ENCODE measurements around the gene PHF11.

Gene PHF11

DNA sequence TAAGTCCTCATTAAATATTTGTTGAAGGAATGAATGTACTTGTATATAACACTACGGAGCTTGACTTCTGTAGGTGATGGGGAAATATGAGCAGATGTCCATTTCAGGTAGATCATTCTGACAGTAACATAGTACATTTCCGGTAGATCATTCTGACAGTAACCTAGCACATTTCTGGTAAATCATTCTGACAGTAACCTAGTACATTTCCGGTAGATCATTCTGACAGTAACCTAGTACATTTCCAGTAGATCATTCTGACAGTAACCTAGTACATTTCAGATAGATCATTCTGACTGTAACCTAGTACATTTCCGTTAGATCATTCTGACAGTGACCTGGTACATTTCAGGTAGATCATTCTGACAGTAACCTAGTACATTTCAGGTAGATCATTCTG is 2.5 kb downstream of the PHF11 start:
- peaks cover 3% of the 10 kb centered on the region; the same call in 1 of the 2 replicates for H3K4me1 ChIP-seq (ENCODE audit: control insufficient read depth, insufficient read depth, low read length)
- H3K27me3 ChIP-seq (ENCODE audit: control insufficient read depth, insufficient read depth, low read length) = no peaks in the 10 kb centered on the region
- H3K36me3 ChIP-seq (ENCODE audit: control insufficient read depth, insufficient read depth, low read length) = no peaks in the 10 kb centered on the region
- no peak overlapping the region for H3K9ac ChIP-seq (ENCODE audit: low read length)
- H3K4me3 ChIP-seq (ENCODE audit: low read depth, low read length) = no peak overlapping the region
- no peaks in the 10 kb centered on the region for H3K9me3 ChIP-seq (ENCODE audit: control insufficient read depth, insufficient read depth, low read depth, low read length)
- no peak overlapping the region for H3K27ac ChIP-seq (ENCODE audit: low read depth, low read length)

DNA sequence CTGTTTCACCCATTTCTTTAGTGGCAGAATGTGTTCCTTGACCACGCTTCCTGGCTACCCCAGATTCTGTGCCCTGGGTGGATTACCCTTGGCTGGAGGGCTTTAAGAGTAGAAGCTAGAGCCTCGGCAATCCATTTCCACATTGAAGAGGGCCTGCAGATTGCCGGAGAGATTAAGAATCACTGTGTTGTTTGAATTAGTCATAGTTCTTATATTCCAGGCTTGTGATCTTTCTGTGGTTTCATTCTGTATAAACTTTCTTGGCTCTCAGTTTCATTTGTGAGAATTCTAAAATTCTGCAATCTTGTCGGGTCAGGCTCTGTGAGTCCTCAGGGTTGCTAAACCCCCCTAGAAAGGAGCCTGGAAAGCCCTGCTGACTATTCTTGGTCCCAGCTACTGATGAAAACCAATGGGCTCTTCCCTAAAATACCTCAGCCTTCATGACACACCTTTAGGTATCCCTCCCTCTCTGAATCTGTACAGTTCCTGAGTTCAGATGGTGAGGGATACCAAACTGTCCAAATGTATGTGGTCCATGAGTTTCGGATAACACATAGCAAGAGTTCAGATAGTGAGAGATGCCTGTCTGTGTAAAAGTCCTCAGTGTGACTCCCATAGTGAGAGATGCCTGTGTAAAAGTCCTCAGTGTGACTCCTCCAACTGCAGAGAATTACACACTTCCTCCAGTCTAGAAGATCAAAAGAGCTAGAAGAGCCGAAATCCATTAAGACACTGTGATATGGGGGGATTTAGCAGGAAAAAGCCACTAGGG is 4.3 kb downstream of the PHF11 start:
- H3K4me3 ChIP-seq (ENCODE audit: low read depth, low read length) = no peak overlapping the region
- H3K9me3 ChIP-seq (ENCODE audit: control insufficient read depth, insufficient read depth, low read depth, low read length) = 0 out of 2 replicates have a peak, but pooled peaks cover 2% of the 10 kb centered on the region
- no peak overlapping the region for H3K27ac ChIP-seq (ENCODE audit: low read depth, low read length)
- H3K9ac ChIP-seq (ENCODE audit: low read length) = no peak overlapping the region
- peaks cover 3% of the 10 kb centered on the region; the same call in 1 of the 2 replicates for H3K4me1 ChIP-seq (ENCODE audit: control insufficient read depth, insufficient read depth, low read length)
- no peaks in the 10 kb centered on the region for H3K36me3 ChIP-seq (ENCODE audit: control insufficient read depth, insufficient read depth, low read length)
- H3K27me3 ChIP-seq (ENCODE audit: control insufficient read depth, insufficient read depth, low read length) = no peaks in the 10 kb centered on the region

DNA sequence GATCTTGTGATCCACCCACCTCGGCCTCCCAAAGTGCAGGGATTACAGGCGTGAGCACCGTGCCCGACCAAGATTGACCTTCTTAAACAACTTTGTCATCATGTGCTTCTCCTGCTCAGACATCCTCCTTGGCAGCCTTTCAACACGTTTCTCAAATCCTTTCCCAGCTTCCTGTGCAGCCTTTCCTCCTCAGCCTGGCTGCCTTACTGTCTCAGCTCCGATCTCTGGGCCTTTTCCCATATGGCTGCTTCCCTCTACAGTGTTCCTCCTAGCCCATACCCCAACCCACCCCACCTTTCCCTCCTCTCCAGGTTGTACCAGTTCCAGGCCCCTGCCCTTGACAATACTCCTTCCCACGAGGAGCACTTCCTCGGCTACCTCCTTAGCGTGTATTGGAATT is 7.2 kb downstream of the PHF11 start:
- Histone ChIP-seq H3K9ac (ENCODE audit: low read length) (no peak overlapping the region), H3K4me1 (ENCODE audit: control insufficient read depth, insufficient read depth, low read length) (no peaks in the 10 kb centered on the region), H3K36me3 (ENCODE audit: control insufficient read depth, insufficient read depth, low read length) (no peaks in the 10 kb centered on the region), H3K9me3 (ENCODE audit: control insufficient read depth, insufficient read depth, low read depth, low read length) (0 out of 2 replicates have a peak, but pooled peaks cover 2% of the 10 kb centered on the region), H3K27me3 (ENCODE audit: control insufficient read depth, insufficient read depth, low read length) (no peaks in the 10 kb centered on the region), H3K27ac (ENCODE audit: low read depth, low read length) (no peak overlapping the region), H3K4me3 (ENCODE audit: low read depth, low read length) (no peak overlapping the region)

DNA sequence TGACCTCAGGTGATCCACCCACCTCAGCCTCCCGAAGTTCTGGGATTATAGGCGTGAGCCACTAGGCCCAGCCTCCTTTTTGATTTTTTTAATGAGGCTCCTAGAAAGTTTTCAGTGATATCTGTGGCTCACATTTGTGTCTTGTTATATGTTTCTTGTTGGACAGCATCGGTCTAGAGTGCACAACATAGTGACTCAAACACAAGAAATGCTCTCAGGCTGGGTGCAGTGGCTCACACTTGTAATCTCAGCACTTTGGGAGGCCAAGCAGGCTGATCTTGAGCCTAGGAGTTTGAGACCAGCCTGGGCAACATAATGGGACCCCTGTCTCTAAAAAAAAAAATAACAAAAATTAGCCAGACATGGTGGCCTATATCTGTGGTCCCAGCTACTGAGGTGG is 8.2 kb downstream of the PHF11 start:
- Histone ChIP-seq H3K4me1 (ENCODE audit: control insufficient read depth, insufficient read depth, low read length) (no peaks in the 10 kb centered on the region), H3K4me3 (ENCODE audit: low read depth, low read length) (no peak overlapping the region), H3K9ac (ENCODE audit: low read length) (no peak overlapping the region), H3K9me3 (ENCODE audit: control insufficient read depth, insufficient read depth, low read depth, low read length) (0 out of 2 replicates have a peak, but pooled peaks cover 2% of the 10 kb centered on the region), H3K27me3 (ENCODE audit: control insufficient read depth, insufficient read depth, low read length) (no peaks in the 10 kb centered on the region), H3K27ac (ENCODE audit: low read depth, low read length) (no peak overlapping the region), H3K36me3 (ENCODE audit: control insufficient read depth, insufficient read depth, low read length) (no peaks in the 10 kb centered on the region)

DNA sequence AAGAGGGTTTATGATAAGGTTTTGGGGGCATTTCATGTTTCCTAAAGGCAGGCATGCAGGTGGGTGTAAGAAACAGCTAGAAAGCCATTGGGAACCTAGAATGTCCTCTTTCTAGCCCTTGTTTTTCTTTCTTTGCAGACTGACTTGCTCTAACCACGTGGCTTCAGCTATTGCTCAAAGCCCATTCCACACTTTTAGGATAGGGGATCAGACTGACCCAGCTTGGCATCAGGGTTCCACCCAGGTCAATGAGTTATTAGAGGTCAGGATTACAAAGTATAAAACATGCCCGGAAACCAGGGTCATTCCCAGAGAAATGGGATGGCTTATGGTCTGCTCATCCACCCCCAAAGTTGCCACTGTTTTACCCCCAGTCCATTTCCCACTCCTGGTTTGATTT is 16.8 kb downstream of the PHF11 start:
- no peak overlapping the region for H3K4me3 ChIP-seq (ENCODE audit: low read depth, low read length)
- H3K36me3 ChIP-seq (ENCODE audit: control insufficient read depth, insufficient read depth, low read length) = peaks cover 8% of the 10 kb centered on the region; the same call in 1 of the 2 replicates

DNA sequence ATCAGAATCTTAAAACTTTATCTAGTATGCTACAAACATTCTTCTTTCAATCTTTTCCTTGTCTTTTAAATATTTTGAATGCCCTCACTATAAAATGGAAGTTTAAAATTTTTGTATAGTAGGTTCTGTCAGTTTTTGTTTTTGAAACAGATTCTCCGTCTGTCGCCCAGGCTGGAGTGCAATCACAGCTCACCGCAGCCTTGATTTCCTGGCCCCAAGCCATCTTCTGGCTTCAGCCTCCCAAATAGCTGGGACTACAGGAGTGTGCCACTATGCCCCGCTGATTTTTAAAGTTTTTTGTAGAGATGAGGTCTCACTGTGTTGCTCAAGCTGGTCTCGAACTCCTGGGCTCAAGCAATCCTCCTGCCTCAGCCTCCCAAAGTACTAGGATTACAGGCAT is 20.7 kb downstream of the PHF11 start:
- Histone ChIP-seq H3K36me3 (ENCODE audit: control insufficient read depth, insufficient read depth, low read length) (peaks cover 8% of the 10 kb centered on the region; the same call in 1 of the 2 replicates), H3K9me3 (ENCODE audit: control insufficient read depth, insufficient read depth, low read depth, low read length) (no peaks in the 10 kb centered on the region), H3K4me3 (ENCODE audit: low read depth, low read length) (no peak overlapping the region), H3K9ac (ENCODE audit: low read length) (no peak overlapping the region), H3K4me1 (ENCODE audit: control insufficient read depth, insufficient read depth, low read length) (no peaks in the 10 kb centered on the region), H3K27ac (ENCODE audit: low read depth, low read length) (no peak overlapping the region), H3K27me3 (ENCODE audit: control insufficient read depth, insufficient read depth, low read length) (no peaks in the 10 kb centered on the region)

More for the DNA sequence above, 16.8 kb downstream of the PHF11 start:
- H3K9ac ChIP-seq (ENCODE audit: low read length) = no peak overlapping the region
- no peaks in the 10 kb centered on the region for H3K27me3 ChIP-seq (ENCODE audit: control insufficient read depth, insufficient read depth, low read length)
- no peaks in the 10 kb centered on the region for H3K9me3 ChIP-seq (ENCODE audit: control insufficient read depth, insufficient read depth, low read depth, low read length)
- no peaks in the 10 kb centered on the region for H3K4me1 ChIP-seq (ENCODE audit: control insufficient read depth, insufficient read depth, low read length)
- H3K27ac ChIP-seq (ENCODE audit: low read depth, low read length) = no peak overlapping the region

DNA sequence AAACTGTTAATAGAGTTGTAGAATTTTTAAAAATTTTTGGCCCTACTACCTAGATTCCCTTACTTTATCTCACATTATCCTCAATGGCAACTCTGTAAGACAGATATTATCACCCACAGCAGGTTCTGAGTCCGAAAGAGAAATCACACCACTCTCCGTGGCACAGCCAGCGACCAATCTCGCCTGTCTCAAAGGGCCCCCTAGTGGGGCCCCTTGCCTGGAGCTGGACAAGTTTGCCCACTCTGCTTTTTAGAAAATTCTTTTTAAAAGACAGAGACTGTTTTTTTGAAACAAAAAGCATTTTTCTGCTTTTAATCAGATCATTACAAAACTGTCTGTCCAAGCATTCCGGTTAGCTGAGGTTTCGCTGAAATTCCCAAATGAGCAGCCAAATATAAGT is 21.7 kb downstream of the PHF11 start:
- Histone ChIP-seq H3K27me3 (ENCODE audit: control insufficient read depth, insufficient read depth, low read length) (no peaks in the 10 kb centered on the region), H3K27ac (ENCODE audit: low read depth, low read length) (no peak overlapping the region), H3K9me3 (ENCODE audit: control insufficient read depth, insufficient read depth, low read depth, low read length) (no peaks in the 10 kb centered on the region), H3K36me3 (ENCODE audit: control insufficient read depth, insufficient read depth, low read length) (peaks cover 8% of the 10 kb centered on the region; the same call in 1 of the 2 replicates), H3K4me3 (ENCODE audit: low read depth, low read length) (no peak overlapping the region), H3K4me1 (ENCODE audit: control insufficient read depth, insufficient read depth, low read length) (no peaks in the 10 kb centered on the region), H3K9ac (ENCODE audit: low read length) (no peak overlapping the region)

DNA sequence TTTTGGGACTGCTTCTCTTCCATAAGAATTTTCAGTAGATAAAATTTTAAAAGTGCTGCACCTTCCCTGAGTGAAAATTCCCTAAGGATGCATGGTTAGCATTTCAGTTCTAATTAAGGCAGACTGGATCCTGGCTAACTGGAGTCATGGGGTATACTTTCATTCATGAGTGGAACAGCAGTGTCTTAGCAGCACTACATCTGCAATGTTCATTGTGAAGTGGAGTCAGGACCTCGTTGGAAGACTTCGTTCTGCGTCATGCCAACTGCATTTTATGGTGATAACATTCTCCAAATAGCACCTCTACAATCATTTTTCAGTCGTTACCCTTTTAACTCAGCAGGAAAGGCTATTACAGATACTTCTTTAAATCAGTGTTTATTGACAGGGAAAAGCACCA is 25.5 kb downstream of the PHF11 start:
- Histone ChIP-seq H3K36me3 (ENCODE audit: control insufficient read depth, insufficient read depth, low read length) (no peaks in the 10 kb centered on the region), H3K27me3 (ENCODE audit: control insufficient read depth, insufficient read depth, low read length) (no peaks in the 10 kb centered on the region)

DNA sequence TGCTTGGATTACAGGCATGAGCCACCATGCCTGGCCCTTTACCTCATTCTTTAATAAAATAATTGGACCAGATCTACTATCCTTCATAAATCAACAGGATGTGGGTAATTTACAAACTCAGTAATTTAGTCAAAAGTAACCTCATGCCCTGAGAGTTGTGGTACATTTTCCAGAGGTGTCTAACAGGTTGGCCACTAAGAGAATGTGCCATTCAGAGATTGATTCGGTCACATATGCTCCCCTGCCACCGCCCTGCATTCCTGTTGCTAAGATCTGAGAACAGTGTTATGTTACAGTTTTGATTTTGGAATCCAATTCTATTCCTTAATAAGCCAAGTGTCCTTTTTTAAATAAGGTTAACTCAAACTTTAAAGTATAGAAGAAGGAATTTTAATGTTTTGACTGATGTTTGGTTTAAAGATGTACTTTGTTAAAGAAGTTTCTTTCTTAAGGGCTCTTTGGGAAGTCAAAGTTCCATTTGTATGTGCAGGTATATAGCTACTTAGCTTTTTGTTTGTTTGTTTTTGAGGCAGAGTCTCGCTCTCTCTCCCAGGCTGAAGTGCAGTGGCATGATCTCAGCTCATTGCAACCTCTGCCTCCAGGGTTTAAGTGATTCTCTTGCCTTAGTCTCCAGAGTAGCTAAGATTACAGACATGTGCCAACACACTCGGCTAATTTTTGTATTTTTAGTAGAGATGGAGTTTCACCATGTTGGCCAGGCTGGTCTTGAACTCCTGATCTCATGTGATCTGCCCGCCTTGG is 29.2 kb downstream of the PHF11 start:
- Histone ChIP-seq H3K9me3 (ENCODE audit: control insufficient read depth, insufficient read depth, low read depth, low read length) (no peaks in the 10 kb centered on the region), H3K36me3 (ENCODE audit: control insufficient read depth, insufficient read depth, low read length) (peaks cover 6% of the 10 kb centered on the region; the same call in 1 of the 2 replicates), H3K27ac (ENCODE audit: low read depth, low read length) (no peak overlapping the region), H3K4me3 (ENCODE audit: low read depth, low read length) (no peak overlapping the region), H3K4me1 (ENCODE audit: control insufficient read depth, insufficient read depth, low read length) (no peaks in the 10 kb centered on the region), H3K9ac (ENCODE audit: low read length) (no peak overlapping the region), H3K27me3 (ENCODE audit: control insufficient read depth, insufficient read depth, low read length) (no peaks in the 10 kb centered on the region)

More for the DNA sequence above, 25.5 kb downstream of the PHF11 start:
- no peak overlapping the region for H3K27ac ChIP-seq (ENCODE audit: low read depth, low read length)
- H3K4me1 ChIP-seq (ENCODE audit: control insufficient read depth, insufficient read depth, low read length) = no peaks in the 10 kb centered on the region
- no peak overlapping the region for H3K4me3 ChIP-seq (ENCODE audit: low read depth, low read length)
- H3K9me3 ChIP-seq (ENCODE audit: control insufficient read depth, insufficient read depth, low read depth, low read length) = no peaks in the 10 kb centered on the region
- H3K9ac ChIP-seq (ENCODE audit: low read length) = no peak overlapping the region

DNA sequence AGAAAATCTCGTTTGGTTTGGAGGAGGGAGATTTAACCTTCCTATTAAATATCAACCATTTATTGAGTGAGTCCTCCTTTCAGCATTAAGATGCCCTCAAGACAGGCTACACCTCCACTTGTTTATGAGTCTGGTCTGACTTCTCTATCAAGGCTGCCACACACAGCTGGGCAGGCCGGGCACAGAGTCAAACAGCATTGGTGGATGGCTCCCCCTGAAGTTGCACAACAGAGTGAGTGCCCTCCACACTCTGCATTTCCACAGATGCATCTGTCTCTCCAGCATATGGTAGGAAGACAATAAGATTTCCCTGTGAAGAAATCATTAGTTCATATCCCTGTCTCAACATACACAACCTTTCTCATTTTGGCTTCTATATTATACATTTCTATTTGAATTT is 31.4 kb downstream of the PHF11 start:
- Histone ChIP-seq H3K4me1 (ENCODE audit: control insufficient read depth, insufficient read depth, low read length) (no peaks in the 10 kb centered on the region), H3K9me3 (ENCODE audit: control insufficient read depth, insufficient read depth, low read depth, low read length) (no peaks in the 10 kb centered on the region), H3K4me3 (ENCODE audit: low read depth, low read length) (no peak overlapping the region), H3K36me3 (ENCODE audit: control insufficient read depth, insufficient read depth, low read length) (peaks cover 11% of the 10 kb centered on the region), H3K9ac (ENCODE audit: low read length) (no peak overlapping the region), H3K27me3 (ENCODE audit: control insufficient read depth, insufficient read depth, low read length) (no peaks in the 10 kb centered on the region), H3K27ac (ENCODE audit: low read depth, low read length) (no peak overlapping the region)

DNA sequence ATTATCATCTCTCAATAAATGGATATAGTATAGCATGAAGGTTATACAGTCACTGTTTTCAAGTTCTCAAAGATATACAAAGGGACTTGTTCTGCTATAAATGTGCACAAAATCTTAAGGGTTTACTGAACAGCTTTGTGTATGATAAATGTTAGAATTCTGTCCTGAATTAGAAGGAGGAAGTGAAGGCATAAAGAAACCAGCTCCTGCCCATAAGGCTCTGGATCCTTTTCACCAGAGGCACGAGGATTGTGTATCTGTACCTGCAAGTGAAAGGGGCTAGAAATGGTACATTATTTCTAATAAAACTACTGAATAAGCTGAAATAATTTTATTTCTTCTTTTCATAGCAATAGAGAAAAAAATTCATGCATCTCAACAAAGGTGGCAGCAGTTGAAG is 32.4 kb downstream of the PHF11 start:
- H3K36me3 ChIP-seq (ENCODE audit: control insufficient read depth, insufficient read depth, low read length) = peaks cover 16% of the 10 kb centered on the region
- no peaks in the 10 kb centered on the region for H3K4me1 ChIP-seq (ENCODE audit: control insufficient read depth, insufficient read depth, low read length)
- no peaks in the 10 kb centered on the region for H3K9me3 ChIP-seq (ENCODE audit: control insufficient read depth, insufficient read depth, low read depth, low read length)

More for the DNA sequence above, 32.4 kb downstream of the PHF11 start:
- Histone ChIP-seq H3K27ac (ENCODE audit: low read depth, low read length) (no peak overlapping the region), H3K9ac (ENCODE audit: low read length) (no peak overlapping the region), H3K27me3 (ENCODE audit: control insufficient read depth, insufficient read depth, low read length) (no peaks in the 10 kb centered on the region), H3K4me3 (ENCODE audit: low read depth, low read length) (no peak overlapping the region)

Measured in HUES6 (cell line).